ENCODE data around the gene DNM1L. TPM values are rescaled to one million over a fixed set of nuclear protein-coding genes. Genes with fewer than 3 reads are reported as not detected.

The DNM1L gene
- 10 to 100 TPM; 43.9 to 83.6 (median 53.1) TPM for total RNA-seq

DNA sequence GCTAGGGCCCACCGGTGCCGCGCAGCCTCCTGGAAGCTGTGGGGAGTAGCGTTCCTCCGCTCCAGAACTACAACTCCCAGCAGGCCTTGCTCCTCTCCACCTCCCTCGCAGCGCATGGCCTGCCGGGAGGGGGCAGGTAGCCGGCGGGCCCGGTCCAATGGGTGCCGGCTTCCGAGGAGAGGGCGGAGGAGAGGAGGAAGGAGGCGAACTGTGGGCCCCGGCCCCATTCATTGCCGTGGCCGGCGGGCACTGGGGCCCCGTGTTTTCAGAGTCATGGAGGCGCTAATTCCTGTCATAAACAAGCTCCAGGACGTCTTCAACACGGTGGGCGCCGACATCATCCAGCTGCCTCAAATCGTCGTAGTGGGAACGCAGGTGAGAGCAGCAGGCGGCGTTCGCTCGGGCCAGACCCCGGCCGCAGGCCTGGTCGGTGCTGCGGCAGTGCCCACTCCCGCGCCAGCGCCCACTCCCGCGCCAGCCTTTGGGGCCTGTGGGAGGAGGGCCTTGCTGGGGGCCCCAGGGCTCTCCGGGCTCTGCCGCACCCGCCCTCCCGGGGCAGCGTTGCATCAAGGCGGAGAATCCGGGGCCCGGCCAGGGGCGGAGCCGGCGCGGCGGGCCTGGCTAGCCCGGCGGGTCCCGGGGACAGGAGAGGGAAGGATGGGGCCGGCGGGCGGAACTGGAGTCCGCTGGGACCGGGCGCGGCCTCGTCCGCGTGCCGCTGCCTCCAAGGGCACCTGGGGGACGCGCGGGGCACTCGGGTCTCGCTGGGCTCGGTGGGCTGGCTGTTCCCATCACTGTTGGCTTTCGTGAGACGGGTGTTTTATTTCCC lies at the start of gene DNM1L:
Gene DNM1L, plus strand, starts transcription at position 211 of the 829 bp plus-strand sequence. Its CDS starts 63 bp downstream, at position 274.
- TF ChIP-seq, protein P1, sequence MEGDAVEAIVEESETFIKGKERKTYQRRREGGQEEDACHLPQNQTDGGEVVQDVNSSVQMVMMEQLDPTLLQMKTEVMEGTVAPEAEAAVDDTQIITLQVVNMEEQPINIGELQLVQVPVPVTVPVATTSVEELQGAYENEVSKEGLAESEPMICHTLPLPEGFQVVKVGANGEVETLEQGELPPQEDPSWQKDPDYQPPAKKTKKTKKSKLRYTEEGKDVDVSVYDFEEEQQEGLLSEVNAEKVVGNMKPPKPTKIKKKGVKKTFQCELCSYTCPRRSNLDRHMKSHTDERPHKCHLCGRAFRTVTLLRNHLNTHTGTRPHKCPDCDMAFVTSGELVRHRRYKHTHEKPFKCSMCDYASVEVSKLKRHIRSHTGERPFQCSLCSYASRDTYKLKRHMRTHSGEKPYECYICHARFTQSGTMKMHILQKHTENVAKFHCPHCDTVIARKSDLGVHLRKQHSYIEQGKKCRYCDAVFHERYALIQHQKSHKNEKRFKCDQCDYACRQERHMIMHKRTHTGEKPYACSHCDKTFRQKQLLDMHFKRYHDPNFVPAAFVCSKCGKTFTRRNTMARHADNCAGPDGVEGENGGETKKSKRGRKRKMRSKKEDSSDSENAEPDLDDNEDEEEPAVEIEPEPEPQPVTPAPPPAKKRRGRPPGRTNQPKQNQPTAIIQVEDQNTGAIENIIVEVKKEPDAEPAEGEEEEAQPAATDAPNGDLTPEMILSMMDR (IDR thresholded peaks at IDR 0.05; ENCODE audit: low read depth) = no peak

DNA sequence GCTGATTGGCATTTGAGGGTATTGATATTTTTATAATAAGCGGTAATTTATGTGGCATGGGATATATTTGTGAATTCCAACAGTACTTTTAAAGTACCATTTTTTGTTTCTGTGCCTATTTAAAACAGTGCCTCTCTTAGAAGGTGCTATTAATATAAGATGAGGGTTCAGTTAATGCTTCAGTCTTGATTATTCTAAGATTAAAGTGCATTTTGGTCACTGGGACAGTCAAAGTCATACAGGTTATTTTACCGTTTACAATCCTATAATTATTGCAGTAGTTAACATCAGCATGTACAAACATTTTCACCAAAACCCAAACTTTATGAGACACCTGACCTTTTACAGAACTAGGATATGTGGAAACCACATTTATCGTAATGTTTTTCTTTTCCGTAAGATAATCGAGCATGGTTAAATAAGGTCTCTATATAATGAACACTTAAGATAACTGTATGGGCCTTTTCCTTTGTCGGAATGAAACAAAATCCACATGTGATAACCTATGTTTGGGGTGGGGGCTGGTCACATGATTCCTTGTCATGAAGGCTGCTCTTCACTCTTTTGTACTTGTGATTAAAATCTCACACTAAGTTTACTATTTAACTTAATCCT lies 37.7 kb upstream of the DNM1L start:
- TF ChIP-seq, protein P1 (IDR thresholded peaks at IDR 0.05; ENCODE audit: low read depth) = no peak

DNA sequence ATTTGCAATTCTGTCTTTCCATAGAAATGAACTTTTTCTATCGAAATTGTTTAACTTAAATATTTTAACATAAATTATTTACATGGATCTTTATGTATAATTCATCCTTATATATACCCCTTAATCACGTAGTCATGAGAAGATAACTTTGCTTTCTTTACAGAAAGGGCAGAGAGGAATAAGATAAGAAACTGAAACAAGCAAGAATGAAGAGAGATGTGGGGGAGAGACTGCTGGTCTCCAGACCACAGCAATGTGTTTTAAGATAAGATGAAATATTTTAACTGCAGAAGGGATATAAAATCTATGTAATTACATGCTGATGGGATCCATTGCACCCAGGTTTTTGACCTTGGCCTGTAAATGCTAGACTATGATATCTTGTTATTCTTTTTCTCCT lies 34.7 kb upstream of the DNM1L start:
- TF ChIP-seq, protein P1 (IDR thresholded peaks at IDR 0.05; ENCODE audit: low read depth) = no peak

DNA sequence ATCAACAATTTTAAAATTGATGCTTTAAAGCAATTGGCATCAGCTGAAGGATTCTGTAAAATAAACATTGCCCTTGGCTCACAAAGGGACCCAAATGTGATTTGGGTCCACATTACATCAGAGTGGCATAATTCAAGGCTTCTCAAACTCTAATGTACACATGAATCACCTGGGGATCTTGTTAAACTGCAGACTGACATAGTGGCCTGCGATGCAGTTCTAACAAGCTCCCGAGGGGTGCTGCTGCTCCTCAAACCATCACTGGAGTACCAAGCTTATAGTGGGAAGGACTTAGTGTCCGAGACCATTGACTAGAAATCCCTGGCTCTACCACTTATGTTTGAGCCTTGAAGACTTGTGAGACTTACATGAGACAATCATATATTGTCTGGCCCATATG lies 31.8 kb upstream of the DNM1L start:
- TF ChIP-seq, protein P1 (IDR thresholded peaks at IDR 0.05; ENCODE audit: low read depth) = no peak

DNA sequence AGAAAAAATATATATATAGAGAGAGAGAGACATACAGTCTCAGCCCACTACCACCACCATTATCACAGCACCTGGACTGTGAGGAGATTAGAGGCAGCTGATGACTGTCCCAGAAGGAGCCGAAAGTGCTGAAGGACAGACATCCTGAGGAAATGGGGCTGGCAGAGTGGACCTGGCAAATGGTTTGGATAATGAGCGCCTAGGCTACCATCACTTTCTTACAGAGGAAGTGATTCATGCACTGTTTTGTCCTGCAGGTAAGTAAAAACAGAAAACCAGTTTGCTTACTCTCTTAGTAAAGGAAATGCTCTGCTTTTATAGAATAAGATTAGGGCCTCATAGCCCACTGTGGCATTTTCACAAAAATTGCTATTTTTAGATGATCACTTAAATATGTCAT lies 28.6 kb upstream of the DNM1L start:
- TF ChIP-seq, protein P1 (IDR thresholded peaks at IDR 0.05; ENCODE audit: low read depth) = no peak

DNA sequence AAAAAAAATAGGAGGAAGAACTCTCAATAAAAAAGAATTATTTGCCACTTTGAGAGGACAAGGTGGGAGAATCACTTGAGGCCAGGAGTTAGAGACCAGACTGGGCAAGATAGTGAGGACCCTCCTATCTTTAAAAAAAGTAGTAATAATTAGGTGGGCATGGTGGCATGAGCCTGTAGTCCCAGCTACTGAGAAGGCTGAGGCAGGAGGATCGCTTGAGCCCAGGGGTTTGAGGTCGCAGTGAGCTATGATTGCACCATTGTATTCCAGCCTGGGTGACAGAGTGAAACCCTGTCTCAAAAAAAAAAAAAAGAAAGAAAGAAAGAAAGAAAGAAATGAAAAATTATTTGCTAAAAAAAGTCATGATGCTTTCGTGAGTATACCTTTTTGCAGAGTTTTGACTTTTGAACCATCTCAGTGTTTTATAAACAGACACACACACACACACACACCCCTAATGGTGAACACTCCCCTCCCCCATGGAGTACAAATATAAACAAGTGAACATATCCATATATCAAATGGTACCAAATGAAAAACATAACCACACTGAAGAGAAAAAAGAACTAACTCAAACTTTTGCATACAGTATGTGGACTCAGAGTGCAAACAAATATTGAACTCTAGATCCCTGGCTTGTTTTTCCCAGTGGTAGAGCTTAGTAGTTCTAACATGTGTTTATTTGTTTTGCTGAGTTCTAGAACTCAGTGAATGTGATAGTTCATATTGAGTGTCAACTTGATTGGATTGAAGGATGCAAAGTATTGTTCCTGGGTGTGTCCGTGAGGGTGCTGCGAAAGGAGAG lies 27.7 kb upstream of the DNM1L start:
- TF ChIP-seq, protein P1 (IDR thresholded peaks at IDR 0.05; ENCODE audit: low read depth) = no peak

DNA sequence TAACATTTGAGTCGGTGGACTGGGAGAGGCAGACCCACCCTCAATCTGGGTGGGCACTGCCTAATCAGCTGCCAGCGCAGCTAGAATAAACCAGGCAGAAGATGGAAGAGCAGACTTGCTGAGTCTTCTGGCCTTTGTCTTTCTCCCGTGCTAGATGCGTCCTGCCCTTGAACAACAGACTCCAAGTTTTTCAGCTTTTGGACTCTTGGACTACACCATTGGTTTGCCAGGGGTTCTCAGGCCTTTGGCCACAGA lies 27.2 kb upstream of the DNM1L start:
- TF ChIP-seq, protein P1 (IDR thresholded peaks at IDR 0.05; ENCODE audit: low read depth) = no peak

All from subcutaneous adipose tissue (tissue), 4 donors.